Esophagus muscularis mucosa (tissue), 4 donors: ENCODE results near the gene DSCAML1. TPM values are rescaled to one million over a fixed set of nuclear protein-coding genes. Genes with fewer than 3 reads are reported as not detected.

Experiments used
- DNase-seq: peaks from one replicate; pipeline ENCODE4 v3.0.0-alpha.2; 2017; ENCODE audit errors: extremely low spot score
- H3K27ac ChIP-seq, 4 donors: fragments of 200-600 bp; sonication (generic); replicated peaks in 1 of 4; 1 replicate in 3 of 4; 2 replicates in 1 of 4; pipeline ENCODE4 v1.5.1; 2016 to 2019; ENCODE audit warnings: mild to moderate bottlenecking in 1 of 4
- H3K27me3 ChIP-seq, 4 donors: fragments of 200-600 bp; sonication (generic); one replicate each; pipeline versions ENCODE4 v1.5.1 to v1.6.0; 2016 to 2019
- H3K36me3 ChIP-seq, 4 donors: fragments of 200-600 bp; sonication (generic); one replicate each; pipeline ENCODE4 v1.5.1; 2016 to 2019
- H3K4me1 ChIP-seq, 4 donors: fragments of 200-600 bp; sonication (generic); one replicate each; pipeline ENCODE4 v1.5.1; 2016 to 2019
- H3K4me3 ChIP-seq, 4 donors: fragments of 200-600 bp; sonication (generic); 1 replicate in 2 of 4; 2 replicates in 2 of 4; pipeline ENCODE4 v1.5.1; 2016 to 2019; ENCODE audit warnings: mild to moderate bottlenecking in 4 of 4, moderate library complexity in 1 of 4
- H3K9me3 ChIP-seq, 4 donors: fragments of 200-600 bp; sonication (generic); 1 replicate in 3 of 4; 2 replicates in 1 of 4; pipeline ENCODE4 v1.5.1; 2016 to 2019
- EP300 ChIP-seq: sonication (generic); formaldehyde crosslinking; IDR thresholded peaks from one replicate; pipeline ENCODE4 v1.6.1; 2017; ENCODE audit warnings: antibody characterized with exemption
- POLR2A ChIP-seq: fragments of 450-650 bp; IDR thresholded peaks from one replicate; pipeline ENCODE4 v1.6.1; 2017; ENCODE audit warnings: antibody characterized with exemption, moderate library complexity, mild to moderate bottlenecking, low read depth
- POLR2AphosphoS5 ChIP-seq, 2 donors: sonication (generic); formaldehyde crosslinking; IDR thresholded peaks; one replicate each; pipeline ENCODE4 v1.6.1; 2017; ENCODE audit warnings: antibody characterized with exemption in 2 of 2
- WGBS: methylation state at CpG from one replicate; pipeline ENCODE4 v1.1.5; 2018; 5-methylcytosine and 5-hydroxymethylcytosine counted together
- intact Hi-C: fragments of 100-400 bp; cut with DNase I; formaldehyde crosslinking; loops from one replicate; pipeline ENCODE4 v1.15.1; 2023
- total RNA-seq, 4 donors: library from RNA; depleted of rRNA; stranded (reverse); fragments of >200 nt; gene quantifications; one replicate each; pipeline versions ENCODE4 v1.1.0 to v1.2.1, GENCODE V29; 2016
- TF ChIP-seq, protein P1 (sequence below), 3 experiments: fragments of 200-600 bp in 2 of 3; fragments of 450-650 bp in 1 of 3; sonication (generic) in 2 of 3; IDR thresholded peaks; one replicate each; pipeline ENCODE4 v1.5.1; 2017 to 2019; ENCODE audit warnings: antibody characterized with exemption in 3 of 3, mild to moderate bottlenecking in 2 of 3, moderate library complexity in 1 of 3

Gene DSCAML1
- total RNA-seq, 4 donors from 2014 or later, result 0.50 to 5.8 (median 1.2) TPM

DNA sequence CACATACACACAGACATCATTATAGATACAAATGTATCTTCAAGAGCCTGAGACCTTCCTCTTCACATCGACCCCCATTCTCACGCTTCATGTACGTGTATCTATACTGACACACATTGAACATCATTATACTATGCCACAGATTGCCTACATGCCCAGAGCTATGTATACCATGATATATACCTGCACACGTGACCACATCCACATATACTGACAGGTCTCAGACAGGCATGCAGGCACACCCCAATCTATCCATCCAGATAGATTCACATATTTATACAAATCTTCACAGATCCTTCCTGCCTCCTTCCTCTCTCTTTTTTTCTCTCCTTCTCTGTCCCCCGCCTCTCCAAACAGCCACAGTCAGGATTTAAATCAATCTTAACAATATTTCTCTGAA lies 329.2 kb downstream of the DSCAML1 start:
- intact Hi-C loops, result no loop called here
- peaks cover 0 to 6% (median 4%) of the 10 kb centered on the region in 4 donors for H3K36me3 ChIP-seq

DNA sequence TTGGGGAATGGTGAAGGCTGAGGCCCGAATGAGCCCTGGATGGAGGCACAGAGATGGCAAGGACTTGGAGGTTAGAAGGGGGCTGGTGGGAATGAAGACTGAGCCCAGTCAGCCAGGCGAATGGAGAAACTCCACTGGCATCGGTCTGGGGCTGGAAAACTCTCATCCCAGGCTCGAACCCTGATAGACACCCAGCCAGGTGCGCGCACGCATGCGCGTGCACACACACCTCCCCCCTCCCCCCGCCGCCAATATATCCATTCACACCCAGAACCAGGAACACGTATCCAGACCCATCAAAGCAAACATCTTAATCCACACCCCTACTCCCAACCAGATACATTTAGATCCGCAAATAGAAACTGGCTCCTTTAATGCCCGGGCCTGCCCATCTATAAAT lies 330.1 kb downstream of the DSCAML1 start:
- TF ChIP-seq POLR2AphosphoS5 (IDR thresholded peaks at IDR 0.05) (no peak), POLR2A (no peak), EP300 (no peak)
- TF ChIP-seq, protein P1, sequence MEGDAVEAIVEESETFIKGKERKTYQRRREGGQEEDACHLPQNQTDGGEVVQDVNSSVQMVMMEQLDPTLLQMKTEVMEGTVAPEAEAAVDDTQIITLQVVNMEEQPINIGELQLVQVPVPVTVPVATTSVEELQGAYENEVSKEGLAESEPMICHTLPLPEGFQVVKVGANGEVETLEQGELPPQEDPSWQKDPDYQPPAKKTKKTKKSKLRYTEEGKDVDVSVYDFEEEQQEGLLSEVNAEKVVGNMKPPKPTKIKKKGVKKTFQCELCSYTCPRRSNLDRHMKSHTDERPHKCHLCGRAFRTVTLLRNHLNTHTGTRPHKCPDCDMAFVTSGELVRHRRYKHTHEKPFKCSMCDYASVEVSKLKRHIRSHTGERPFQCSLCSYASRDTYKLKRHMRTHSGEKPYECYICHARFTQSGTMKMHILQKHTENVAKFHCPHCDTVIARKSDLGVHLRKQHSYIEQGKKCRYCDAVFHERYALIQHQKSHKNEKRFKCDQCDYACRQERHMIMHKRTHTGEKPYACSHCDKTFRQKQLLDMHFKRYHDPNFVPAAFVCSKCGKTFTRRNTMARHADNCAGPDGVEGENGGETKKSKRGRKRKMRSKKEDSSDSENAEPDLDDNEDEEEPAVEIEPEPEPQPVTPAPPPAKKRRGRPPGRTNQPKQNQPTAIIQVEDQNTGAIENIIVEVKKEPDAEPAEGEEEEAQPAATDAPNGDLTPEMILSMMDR (IDR thresholded peaks at IDR 0.05), result no peak
- no peaks in the 10 kb centered on the region for H3K9me3 ChIP-seq
- H3K27ac ChIP-seq, result no peak overlapping the region
- H3K36me3 ChIP-seq, result peaks cover 0 to 6% (median 4%) of the 10 kb centered on the region in 4 donors
- H3K4me1 ChIP-seq, result no peaks in the 10 kb centered on the region
- no peaks in the 10 kb centered on the region for H3K27me3 ChIP-seq
- intact Hi-C loops, result no loop called here
- 89% methylated on average over 11 of the region's 14 CpGs for WGBS
- no peak for DNase-seq
- H3K4me3 ChIP-seq, result no peak overlapping the region

More for the DNA sequence above, 329.2 kb downstream of the DSCAML1 start:
- H3K27me3 ChIP-seq, result no peaks in the 10 kb centered on the region
- 71% methylated on average over 5 of the region's 5 CpGs for WGBS
- H3K4me3 ChIP-seq, result no peak overlapping the region
- H3K4me1 ChIP-seq, result no peaks in the 10 kb centered on the region
- no peaks in the 10 kb centered on the region for H3K9me3 ChIP-seq
- no peak for DNase-seq
- TF ChIP-seq, protein P1 (IDR thresholded peaks at IDR 0.05), result no peak
- TF ChIP-seq POLR2AphosphoS5 (IDR thresholded peaks at IDR 0.05), result no peak
- no peak for TF ChIP-seq POLR2A
- no peak for TF ChIP-seq EP300
- H3K27ac ChIP-seq, result no peak overlapping the region

DNA sequence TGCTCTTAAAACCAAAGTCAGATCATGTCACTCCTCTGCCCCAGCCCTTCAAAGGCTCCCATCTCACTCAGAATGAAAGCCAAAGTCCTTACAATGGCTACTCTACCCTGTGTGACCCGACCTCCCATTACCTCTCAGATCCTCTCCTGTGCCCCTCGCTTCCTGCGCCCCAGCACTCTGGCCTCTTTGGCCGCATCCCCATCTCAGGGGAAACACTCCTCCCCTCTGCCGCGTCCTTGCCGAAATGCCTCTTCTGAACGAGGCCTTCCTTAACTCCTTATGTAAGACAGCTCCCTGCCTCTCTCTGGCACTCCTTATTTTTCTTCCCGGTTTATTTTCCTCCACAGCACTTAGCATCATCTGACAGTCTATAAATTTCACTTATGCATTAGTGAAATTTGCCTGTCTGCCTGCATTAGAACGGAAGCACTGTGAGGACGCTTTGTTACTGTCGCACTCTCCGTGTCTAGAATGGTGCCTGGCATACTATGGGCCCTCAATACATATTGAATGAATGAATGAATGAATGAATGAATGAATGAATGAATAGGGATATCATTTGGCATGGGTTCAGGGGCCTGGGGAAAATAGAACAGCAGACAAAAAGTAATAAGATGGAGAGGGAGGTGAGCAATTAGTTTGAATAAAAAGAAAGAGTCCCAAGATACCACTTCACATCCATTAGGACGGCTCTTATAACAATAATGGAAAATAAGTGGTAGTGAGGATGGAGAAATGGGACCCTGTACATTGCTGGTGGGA lies 331.6 kb downstream of the DSCAML1 start:
- no peak overlapping the region for H3K4me3 ChIP-seq
- intact Hi-C loops, result no loop called here
- no peaks in the 10 kb centered on the region for H3K27me3 ChIP-seq
- H3K27ac ChIP-seq, result no peak overlapping the region
- H3K36me3 ChIP-seq, result peaks cover 0 to 4% (median 3%) of the 10 kb centered on the region in 4 donors
- H3K4me1 ChIP-seq, result no peaks in the 10 kb centered on the region
- 75% methylated on average over 14 of the region's 14 CpGs for WGBS
- no peaks in the 10 kb centered on the region for H3K9me3 ChIP-seq
- DNase-seq, result no peak
- TF ChIP-seq EP300 (no peak), POLR2AphosphoS5 (IDR thresholded peaks at IDR 0.05) (no peak)

DNA sequence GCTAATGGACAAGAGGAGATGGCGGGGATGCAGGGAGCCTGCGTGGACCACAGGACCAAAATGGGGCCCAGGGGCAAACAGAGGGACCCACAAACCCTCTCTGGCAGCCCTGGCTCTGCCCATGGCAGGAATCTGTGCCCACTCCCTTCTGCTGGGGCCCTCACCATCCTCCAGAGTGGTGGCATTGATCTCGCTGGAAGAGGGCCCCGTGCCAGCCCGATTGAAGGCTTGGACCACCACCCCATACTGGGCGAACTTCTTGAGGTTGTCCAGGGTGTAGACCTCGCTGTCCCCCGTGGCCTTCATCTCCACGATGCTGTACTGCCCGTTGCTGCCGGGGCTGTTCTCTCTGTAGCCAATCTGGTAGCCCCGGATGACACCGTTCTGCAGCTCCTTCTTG lies 332.2 kb downstream of the DSCAML1 start:
- no peak overlapping the region for H3K4me3 ChIP-seq
- H3K27ac ChIP-seq, result no peak overlapping the region
- H3K4me1 ChIP-seq, result no peaks in the 10 kb centered on the region
- intact Hi-C loops, result no loop called here
- TF ChIP-seq POLR2AphosphoS5 (IDR thresholded peaks at IDR 0.05), result no peak
- over 99% methylated on average over 13 of the region's 13 CpGs for WGBS
- H3K36me3 ChIP-seq, result peaks cover 0 to 4% (median 3%) of the 10 kb centered on the region in 4 donors
- H3K27me3 ChIP-seq, result no peaks in the 10 kb centered on the region
- no peaks in the 10 kb centered on the region for H3K9me3 ChIP-seq
- DNase-seq, result no peak

DNA sequence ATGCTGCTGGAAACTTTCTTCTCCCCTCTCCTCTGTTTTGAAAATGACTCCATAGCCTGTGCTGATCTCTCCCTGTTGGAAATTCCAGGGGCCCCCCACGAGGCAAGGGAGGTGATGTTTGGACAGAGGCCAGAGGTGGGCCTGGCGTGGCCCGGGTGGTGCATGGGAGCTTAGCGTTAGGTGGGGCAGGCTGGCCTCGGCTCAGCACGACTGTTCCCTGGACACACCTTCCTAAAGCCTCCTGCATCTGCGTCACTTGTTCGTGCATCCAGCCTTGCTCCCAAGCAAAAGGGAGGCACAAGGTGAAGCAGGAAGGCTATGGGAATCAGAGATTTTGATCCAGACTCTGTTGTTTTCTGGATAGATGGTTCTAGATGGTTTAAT lies 334.2 kb downstream of the DSCAML1 start:
- peaks cover 0 to 4% (median 3%) of the 10 kb centered on the region in 4 donors for H3K36me3 ChIP-seq
- H3K4me3 ChIP-seq, result no peak overlapping the region
- no peaks in the 10 kb centered on the region for H3K9me3 ChIP-seq
- H3K27ac ChIP-seq, result no peak overlapping the region
- H3K4me1 ChIP-seq, result no peaks in the 10 kb centered on the region
- H3K27me3 ChIP-seq, result no peaks in the 10 kb centered on the region
- intact Hi-C loops, result no loop called here
- WGBS, result 80% methylated on average over 8 of the region's 8 CpGs
- TF ChIP-seq EP300, result no peak
- TF ChIP-seq POLR2AphosphoS5 (IDR thresholded peaks at IDR 0.05), result no peak
- TF ChIP-seq POLR2A, result no peak
- TF ChIP-seq, protein P1 (IDR thresholded peaks at IDR 0.05), result no peak
- DNase-seq, result no peak
